Mucosa of stomach (tissue), 1 donor: ENCODE data around the gene PLAAT2.

Source experiments
- H3K27me3 ChIP-seq: one replicate; pipeline ENCODE4 v1.7.0; 2013; ENCODE audit warnings: mild to moderate bottlenecking, low read length; ENCODE audit not compliant: control insufficient read depth, insufficient read depth
- H3K36me3 ChIP-seq: one replicate; pipeline ENCODE4 v1.7.0; 2013; ENCODE audit warnings: low read length; ENCODE audit not compliant: control insufficient read depth, insufficient read depth
- H3K4me1 ChIP-seq: one replicate; pipeline ENCODE4 v1.7.0; 2013; ENCODE audit warnings: mild to moderate bottlenecking, low read length; ENCODE audit not compliant: control insufficient read depth, insufficient read depth
- H3K4me3 ChIP-seq: one replicate; pipeline ENCODE4 v1.7.0; 2013; ENCODE audit warnings: low read length
- H3K9ac ChIP-seq: one replicate; pipeline ENCODE4 v1.7.0; 2013; ENCODE audit warnings: mild to moderate bottlenecking, low read length, moderate library complexity
- H3K9me3 ChIP-seq: one replicate; pipeline ENCODE4 v1.7.0; 2013; ENCODE audit warnings: mild to moderate bottlenecking, low read length, moderate library complexity; ENCODE audit not compliant: control insufficient read depth
- donor health status: Pancreatic carcinoma.

PLAAT2 gene

GRCh38 chr11:63505857-63506528, 57.2 kb downstream of the PLAAT2 start, which contains the start of gene LGALS12:
TSS of gene LGALS12 (plus strand) at chr11:63506084. CDS start at chr11:63506459, 375 bp downstream.
- no peak within 1 kb of the TSS for H3K9ac ChIP-seq
- peaks cover 48% of the 10 kb centered on the region for H3K4me1 ChIP-seq
- H3K36me3 ChIP-seq, result no peaks in the 10 kb centered on the region
- H3K27me3 ChIP-seq, result no peaks in the 10 kb centered on the region
- no peak within 1 kb of the TSS for H3K4me3 ChIP-seq
- no peaks in the 10 kb centered on the region for H3K9me3 ChIP-seq

- no peaks in the 10 kb centered on the region for H3K9me3 ChIP-seq
- H3K27me3 ChIP-seq, result no peaks in the 10 kb centered on the region
- no peak overlapping the region for H3K9ac ChIP-seq
- H3K36me3 ChIP-seq, result no peaks in the 10 kb centered on the region
- no peak overlapping the region for H3K4me3 ChIP-seq
- peaks cover 41% of the 10 kb centered on the region for H3K4me1 ChIP-seq
Measured at GRCh38 chr11:63504933-63505586, 58.1 kb downstream of the PLAAT2 start.

- no peak overlapping the region for H3K4me3 ChIP-seq
- H3K9ac ChIP-seq, result no peak overlapping the region
- no peaks in the 10 kb centered on the region for H3K36me3 ChIP-seq
- H3K9me3 ChIP-seq, result no peaks in the 10 kb centered on the region
- H3K4me1 ChIP-seq, result peaks cover 41% of the 10 kb centered on the region
- no peaks in the 10 kb centered on the region for H3K27me3 ChIP-seq
Measured at GRCh38 chr11:63504054-63504453, 59.1 kb downstream of the PLAAT2 start.

GRCh38 chr11:63503492-63503891, 59.7 kb downstream of the PLAAT2 start:
- no peaks in the 10 kb centered on the region for H3K36me3 ChIP-seq
- no peak overlapping the region for H3K4me3 ChIP-seq
- no peaks in the 10 kb centered on the region for H3K27me3 ChIP-seq
- H3K4me1 ChIP-seq, result peaks cover 41% of the 10 kb centered on the region
- no peak overlapping the region for H3K9ac ChIP-seq
- H3K9me3 ChIP-seq, result no peaks in the 10 kb centered on the region
